Embryonic facial prominence (tissue), 1 donor: ENCODE data around the gene RGMB.

Source experiments
- DNase-seq: peaks from one replicate; pipeline ENCODE4 v3.0.0-alpha.2; 2016; ENCODE audit errors: extremely low spot score

RGMB gene

DNA sequence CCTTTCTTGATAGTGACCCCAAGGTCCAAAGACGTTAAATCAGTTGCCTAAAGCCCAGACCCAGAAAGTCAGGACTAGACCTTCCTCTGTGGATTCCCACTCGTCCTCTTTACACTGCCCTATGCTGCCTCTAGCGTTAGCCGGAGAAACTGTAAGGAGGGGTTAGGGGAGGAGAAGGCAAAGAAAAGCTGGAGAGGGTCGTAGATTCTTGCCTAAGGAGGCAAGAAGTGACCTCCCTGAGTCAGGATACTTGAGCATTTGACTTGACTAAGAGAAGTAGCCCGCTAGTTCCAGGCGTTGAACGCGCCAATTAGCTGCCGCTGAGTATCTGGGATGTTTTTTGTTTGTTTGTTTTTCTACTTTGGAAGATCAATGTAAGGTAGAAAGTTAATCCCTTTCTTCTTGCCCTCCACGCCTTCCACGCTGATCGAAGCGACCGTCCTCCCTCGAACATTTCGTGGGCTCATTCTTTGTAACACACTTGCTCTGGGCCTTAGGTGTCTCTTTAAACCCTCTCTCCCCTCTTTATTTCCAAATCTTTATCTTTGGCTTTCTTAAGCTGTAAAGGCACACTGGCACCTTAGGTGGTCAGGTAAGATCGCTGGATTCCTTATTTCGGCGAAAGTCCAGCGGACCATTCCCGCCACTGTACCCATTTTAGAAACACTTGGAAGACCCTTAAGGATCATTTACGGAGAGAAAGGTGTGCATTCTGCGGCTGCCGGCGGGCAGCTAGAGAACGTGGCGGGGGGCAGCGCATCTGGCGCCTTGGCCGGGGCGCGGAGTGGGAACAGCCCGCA, 5.1 kb upstream of the RGMB start:
- no peak for DNase-seq

DNA sequence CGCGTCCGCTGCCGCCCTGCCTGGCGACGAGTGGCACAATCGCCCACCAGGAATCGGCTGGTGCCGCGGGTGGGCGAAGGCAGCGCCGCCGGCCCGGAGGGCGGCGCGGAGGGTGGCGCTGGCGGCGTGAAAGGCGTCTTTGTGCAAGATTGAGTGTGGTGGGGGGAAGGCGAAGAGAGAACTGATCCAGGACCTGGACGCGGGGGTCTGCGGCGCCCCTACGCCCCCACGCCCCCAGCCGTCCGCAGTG, 4.6 kb upstream of the RGMB start:
- no peak for DNase-seq

GRCh38 chr5:98769210-98769958, 4.1 kb upstream of the RGMB start:
- no peak for DNase-seq

GRCh38 chr5:98769959-98770208, 3.6 kb upstream of the RGMB start:
- DNase-seq, result no peak

GRCh38 chr5:98770209-98770910, 3.1 kb upstream of the RGMB start:
- DNase-seq, result no peak

DNA sequence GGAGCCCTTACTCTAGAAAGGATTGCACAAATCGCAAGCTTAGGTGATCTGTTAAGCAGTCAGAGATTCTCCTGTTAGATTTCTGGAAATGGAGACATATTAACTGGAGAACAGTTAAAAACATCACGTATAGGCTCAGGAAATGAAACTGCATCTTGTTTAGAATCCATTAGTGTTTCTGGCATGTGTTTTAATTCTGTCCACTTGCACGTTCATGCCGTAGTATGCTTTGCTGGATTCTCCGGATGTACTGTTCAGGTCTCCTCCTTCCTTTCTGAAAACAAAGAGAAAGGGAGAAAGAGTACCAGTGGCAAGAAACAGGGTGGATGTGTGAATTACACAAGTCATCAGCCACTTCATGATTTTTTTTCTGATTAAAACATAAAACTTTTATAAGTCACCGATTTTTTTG, 2.5 kb upstream of the RGMB start:
- no peak for DNase-seq

- peak; percentile 86 for DNase-seq
Measured at GRCh38 chr5:98771382-98772109, 1.9 kb upstream of the RGMB start.

DNA sequence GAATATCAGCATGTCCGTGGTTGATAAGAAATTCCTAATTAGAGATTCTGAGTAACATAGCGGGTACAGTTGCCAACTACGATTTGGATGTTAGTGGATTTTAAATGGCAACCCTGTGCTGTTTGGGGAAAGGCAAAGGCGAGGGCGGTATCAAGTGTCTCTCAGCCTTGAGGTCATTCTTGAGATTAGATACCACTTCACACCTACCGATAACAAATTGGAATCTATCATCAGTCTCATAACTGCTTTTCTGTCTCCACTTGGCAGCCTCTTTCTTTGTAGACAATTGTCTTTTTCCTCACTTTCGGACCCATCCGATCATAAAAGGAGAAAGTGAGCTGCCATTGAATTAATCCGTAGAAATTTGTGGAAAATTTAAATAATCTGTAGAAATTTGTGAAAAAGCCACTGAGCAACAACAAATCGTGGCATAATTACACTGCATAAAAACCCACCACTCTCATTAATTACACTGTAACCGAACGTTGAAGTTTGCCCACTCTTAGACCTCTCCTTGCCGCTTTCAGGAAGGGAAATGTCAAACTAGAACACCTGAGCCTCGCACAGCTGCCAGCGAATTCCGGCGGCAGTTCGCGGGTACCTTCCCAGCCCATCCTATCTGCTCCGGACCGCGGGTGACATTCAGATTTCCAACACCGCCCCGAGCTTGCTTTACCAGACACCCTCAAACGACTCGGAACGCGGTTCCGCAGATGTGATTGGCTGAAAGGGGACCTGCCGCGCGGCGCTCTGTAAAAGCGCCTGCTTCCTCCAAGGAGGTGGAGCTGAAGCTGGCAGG, 849 bp upstream of the RGMB start:
- no peak for DNase-seq

DNA sequence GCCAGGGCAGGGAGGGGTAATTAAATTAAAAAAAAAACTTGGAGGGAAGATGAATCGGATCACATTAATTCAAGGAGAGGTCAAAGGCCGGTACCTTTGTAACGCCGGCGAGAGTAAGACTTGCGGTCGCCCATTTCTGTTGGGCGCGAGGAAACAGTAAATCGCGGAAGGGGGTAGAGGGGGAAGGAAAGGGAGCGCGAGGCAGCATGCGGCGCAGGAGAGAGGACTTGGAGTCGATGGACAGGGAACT, 324 bp upstream of the RGMB start:
- DNase-seq, result no peak

- peak; percentile 62 for DNase-seq
Measured at GRCh38 chr5:98774192-98775033, 950 bp downstream of the RGMB start.

DNA sequence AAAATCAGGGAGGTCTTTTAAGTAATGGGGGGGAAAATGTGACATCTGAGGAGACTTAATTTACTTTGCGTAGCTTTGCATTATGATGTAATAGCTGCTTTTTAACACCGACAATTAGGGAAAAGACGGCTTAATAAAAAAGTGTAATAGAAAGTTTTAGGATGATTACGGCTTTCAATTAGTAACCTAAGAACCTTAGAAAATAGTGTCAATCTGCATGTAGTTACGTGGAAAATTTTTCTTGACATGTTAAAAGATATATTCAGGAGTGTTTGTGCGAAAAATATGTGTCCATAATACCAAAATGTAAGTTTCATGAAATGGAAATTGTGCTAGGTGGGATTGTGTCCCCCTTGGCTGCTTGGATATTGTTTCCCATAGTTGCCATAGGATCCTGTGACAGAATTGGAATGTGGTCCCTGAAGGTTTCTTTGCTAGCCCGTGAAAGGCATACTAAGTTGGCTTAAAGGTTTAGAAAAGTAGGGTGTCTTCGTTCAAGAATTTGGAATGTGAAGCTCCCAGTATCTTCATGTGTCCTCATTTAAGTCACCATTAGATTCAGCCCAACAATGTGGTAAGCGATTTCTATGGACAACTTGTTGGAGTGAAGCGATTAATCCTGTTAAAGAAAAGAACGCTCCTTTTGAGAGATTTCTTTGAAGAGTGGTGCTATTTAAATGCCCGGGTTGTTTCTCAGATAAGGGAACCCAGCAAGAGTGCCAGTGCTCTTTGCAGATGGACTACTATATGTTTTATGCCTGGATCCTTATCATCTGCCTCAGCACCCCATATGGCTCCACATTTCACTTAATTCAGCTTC, 2.0 kb downstream of the RGMB start:
- no peak for DNase-seq

GRCh38 chr5:98776066-98776705, 2.7 kb downstream of the RGMB start:
- DNase-seq, result no peak

- no peak for DNase-seq
Measured at GRCh38 chr5:98777295-98777694, 3.8 kb downstream of the RGMB start.

DNA sequence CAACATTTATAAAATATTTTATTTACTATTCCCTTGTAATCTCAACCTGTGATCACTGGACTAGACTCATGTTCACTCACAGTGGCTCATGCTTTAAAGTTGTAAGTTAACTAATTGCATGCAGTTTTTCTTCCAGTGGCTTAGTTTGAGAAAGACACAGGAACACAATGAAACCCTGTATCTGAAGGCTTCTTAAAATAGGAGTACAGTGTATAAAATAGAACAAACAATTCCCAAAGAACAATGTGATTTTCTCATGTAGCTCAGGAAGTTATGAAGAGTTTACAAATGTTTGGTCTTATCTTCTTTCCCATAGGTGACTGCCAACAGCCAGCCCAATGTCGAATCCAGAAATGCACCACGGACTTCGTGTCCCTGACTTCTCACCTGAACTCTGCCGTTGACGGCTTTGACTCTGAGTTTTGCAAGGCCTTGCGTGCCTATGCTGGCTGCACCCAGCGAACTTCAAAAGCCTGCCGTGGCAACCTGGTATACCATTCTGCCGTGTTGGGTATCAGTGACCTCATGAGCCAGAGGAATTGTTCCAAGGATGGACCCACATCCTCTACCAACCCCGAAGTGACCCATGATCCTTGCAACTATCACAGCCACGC, 5.9 kb downstream of the RGMB start:
- DNase-seq, result no peak

DNA sequence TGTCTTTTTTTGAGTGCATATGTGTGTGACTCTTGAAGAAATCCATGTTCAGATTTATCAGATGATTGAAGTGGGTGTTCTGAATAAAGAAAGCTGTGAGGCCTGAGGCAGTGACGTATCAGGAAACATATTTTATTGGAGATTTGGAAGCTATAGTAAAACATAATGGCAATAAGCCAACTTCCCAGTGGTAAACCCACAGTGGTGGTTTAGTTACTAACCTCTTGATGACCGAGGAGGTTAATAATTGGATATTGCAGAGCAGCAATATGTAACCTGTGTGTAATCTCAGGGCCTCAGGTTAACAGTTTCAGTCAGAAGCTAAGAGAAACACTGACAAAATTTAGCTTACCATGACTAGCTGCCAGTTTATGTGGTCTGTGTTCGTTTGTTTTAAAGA, 6.9 kb downstream of the RGMB start:
- DNase-seq, result no peak

DNA sequence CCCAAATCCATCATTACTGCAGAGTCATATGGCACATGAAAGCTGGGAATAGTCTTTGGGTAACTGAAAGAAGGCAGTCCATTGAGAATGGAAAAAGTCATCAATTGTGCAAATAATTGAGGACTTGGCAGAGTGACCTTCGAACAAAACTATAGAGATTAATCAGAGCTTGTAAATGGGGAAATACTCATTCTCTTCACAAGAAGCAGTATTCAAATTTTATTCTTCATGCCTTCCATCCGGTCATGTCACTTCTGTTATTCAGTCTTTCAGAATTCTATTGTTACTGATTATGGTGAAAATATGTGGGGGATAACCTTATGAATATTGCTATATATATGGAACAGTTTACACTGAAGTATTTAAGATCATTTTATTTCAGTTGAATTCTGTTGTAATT, 8.1 kb downstream of the RGMB start:
- DNase-seq, result no peak

DNA sequence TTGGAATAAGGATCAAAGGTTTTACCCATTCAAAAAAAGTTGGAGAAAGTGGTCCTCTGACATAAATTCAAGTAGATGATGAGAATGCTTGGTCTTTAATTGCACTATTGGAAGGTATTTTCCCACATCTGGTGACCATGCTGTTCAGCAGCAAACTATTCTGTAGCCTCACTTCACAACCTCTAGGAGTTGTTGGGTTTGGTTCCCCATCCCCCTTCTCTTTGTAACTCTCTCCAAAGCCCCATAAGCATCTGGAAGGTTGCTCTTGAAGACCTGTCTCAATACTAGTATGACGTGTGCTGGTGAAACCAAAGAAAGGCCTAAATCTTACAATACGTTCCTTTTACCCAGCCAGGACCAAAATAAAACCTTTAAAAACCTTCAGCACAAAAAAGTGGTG, 8.5 kb downstream of the RGMB start:
- no peak for DNase-seq

DNA sequence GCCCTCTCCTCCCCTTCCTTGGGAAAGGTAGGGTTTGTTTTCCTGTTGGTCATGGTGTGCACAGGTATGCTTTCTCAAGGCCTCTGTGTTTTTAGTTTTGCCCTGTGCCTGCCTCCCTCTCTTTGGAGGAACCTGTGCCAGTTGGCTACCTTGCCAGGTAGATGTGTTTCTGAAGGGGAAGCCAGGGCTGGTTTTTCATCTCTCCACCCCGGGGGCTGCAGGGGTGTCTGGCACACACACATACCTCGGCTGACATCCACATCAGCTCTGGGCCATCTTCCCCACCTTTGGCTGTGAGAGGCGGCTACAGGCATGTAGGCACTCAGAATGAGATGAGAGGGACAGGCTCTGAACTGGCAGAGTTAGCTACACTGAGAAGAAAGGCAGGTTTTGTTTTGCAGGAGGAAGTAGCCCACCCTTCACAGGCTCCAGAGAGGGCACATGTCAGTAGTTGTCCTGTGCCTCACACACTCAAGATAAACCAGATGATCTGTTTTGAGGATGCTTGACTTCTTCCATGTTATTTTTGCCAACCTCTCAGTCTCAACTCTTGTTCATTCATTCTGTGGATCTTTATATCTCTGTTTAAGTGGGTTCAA, 9.7 kb downstream of the RGMB start:
- DNase-seq, result no peak

DNA sequence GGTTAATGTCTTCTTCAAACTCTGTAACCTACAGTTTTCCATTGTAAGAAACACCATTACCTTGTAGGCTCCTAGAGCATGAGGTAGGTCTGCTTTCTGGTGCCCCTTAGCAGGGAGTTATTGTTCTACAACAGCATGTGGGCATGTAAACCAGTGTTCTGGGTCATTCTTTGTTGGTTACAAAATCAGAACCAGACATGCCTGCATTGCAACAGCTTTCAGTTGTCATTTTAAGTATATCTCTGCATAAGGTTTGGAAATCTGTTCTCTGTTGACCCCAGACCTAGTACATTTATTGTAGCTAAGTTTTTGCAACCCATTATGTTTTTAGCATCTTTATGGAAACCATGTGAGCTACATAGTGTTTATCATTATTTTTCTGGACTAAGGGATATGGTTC, 10.9 kb downstream of the RGMB start:
- no peak for DNase-seq
